HUES6 (cell line): ENCODE measurements around the gene ZNF593.

Experiments used
- H3K27ac ChIP-seq: 2 replicates; pipeline ENCODE4 v1.7.0; 2013; ENCODE audit warnings: low read depth, mild to moderate bottlenecking, low read length, inconsistent platforms
- H3K27me3 ChIP-seq: 2 replicates; pipeline ENCODE4 v1.6.1; 2013; ENCODE audit warnings: low read length; ENCODE audit not compliant: control insufficient read depth, insufficient read depth
- H3K36me3 ChIP-seq: 2 replicates; pipeline ENCODE4 v1.6.1; 2013; ENCODE audit warnings: low read length; ENCODE audit not compliant: control insufficient read depth, insufficient read depth
- H3K4me1 ChIP-seq: 2 replicates; pipeline ENCODE4 v1.6.1; 2013; ENCODE audit warnings: low read length; ENCODE audit not compliant: control insufficient read depth, insufficient read depth
- H3K4me3 ChIP-seq: 2 replicates; pipeline ENCODE4 v1.5.1; 2013; ENCODE audit warnings: low read depth, low read length
- H3K9ac ChIP-seq: one replicate; pipeline ENCODE4 v1.6.1; 2013; ENCODE audit warnings: mild to moderate bottlenecking, low read length
- H3K9me3 ChIP-seq: 2 replicates; pipeline ENCODE4 v1.6.1; 2013; ENCODE audit warnings: low read depth, low read length; ENCODE audit not compliant: control insufficient read depth, insufficient read depth

The ZNF593 gene

GRCh38 chr1:26169669-26170471 is at the start of gene ZNF593:
Gene ZNF593 (plus strand): TSS chr1:26169908. CDS start chr1:26169984, 76 bp downstream.
- H3K9ac ChIP-seq, result peak within 1 kb of the TSS; percentile 91
- H3K27ac ChIP-seq, result peak within 1 kb of the TSS; percentile 89; the same call in 1 of the 2 replicates
- peak within 1 kb of the TSS; percentile 89 for H3K4me3 ChIP-seq
- H3K9me3 ChIP-seq, result no peaks in the 10 kb centered on the region
- peaks cover 9% of the 10 kb centered on the region for H3K36me3 ChIP-seq
- H3K27me3 ChIP-seq, result peaks cover 24% of the 10 kb centered on the region
- peaks cover 33% of the 10 kb centered on the region for H3K4me1 ChIP-seq

- Histone ChIP-seq H3K9me3 (no peaks in the 10 kb centered on the region), H3K4me1 (peaks cover 8% of the 10 kb centered on the region), H3K36me3 (peaks cover 11% of the 10 kb centered on the region; the same call in 1 of the 2 replicates), H3K27me3 (no peaks in the 10 kb centered on the region), H3K9ac (no peak overlapping the region), H3K4me3 (no peak overlapping the region), H3K27ac (no peak overlapping the region)
Measured at GRCh38 chr1:26121854-26122773, 47.6 kb upstream of the ZNF593 start.

GRCh38 chr1:26122988-26123973 is 46.4 kb upstream of the ZNF593 start:
- Histone ChIP-seq H3K9ac (no peak overlapping the region), H3K27me3 (no peaks in the 10 kb centered on the region), H3K36me3 (peaks cover 8% of the 10 kb centered on the region; the same call in 1 of the 2 replicates), H3K9me3 (no peaks in the 10 kb centered on the region), H3K4me1 (peaks cover 13% of the 10 kb centered on the region), H3K27ac (no peak overlapping the region), H3K4me3 (no peak overlapping the region)

- Histone ChIP-seq H3K27me3 (no peaks in the 10 kb centered on the region), H3K9me3 (no peaks in the 10 kb centered on the region), H3K9ac (no peak overlapping the region), H3K4me3 (no peak overlapping the region), H3K4me1 (peaks cover 13% of the 10 kb centered on the region), H3K27ac (no peak overlapping the region), H3K36me3 (peaks cover 4% of the 10 kb centered on the region; the same call in 1 of the 2 replicates)
Measured at GRCh38 chr1:26124418-26125331, 45.0 kb upstream of the ZNF593 start.

GRCh38 chr1:26125382-26125781 is 44.3 kb upstream of the ZNF593 start:
- H3K36me3 ChIP-seq, result peaks cover 4% of the 10 kb centered on the region; the same call in 1 of the 2 replicates
- H3K27ac ChIP-seq, result no peak overlapping the region
- H3K4me1 ChIP-seq, result peaks cover 13% of the 10 kb centered on the region
- no peak overlapping the region for H3K9ac ChIP-seq
- no peak overlapping the region for H3K4me3 ChIP-seq
- no peaks in the 10 kb centered on the region for H3K27me3 ChIP-seq
- no peaks in the 10 kb centered on the region for H3K9me3 ChIP-seq

GRCh38 chr1:26125946-26126320 is 43.8 kb upstream of the ZNF593 start:
- Histone ChIP-seq H3K27ac (no peak overlapping the region), H3K36me3 (peaks cover 4% of the 10 kb centered on the region; the same call in 1 of the 2 replicates), H3K9ac (no peak overlapping the region), H3K4me3 (no peak overlapping the region), H3K9me3 (no peaks in the 10 kb centered on the region), H3K4me1 (peaks cover 13% of the 10 kb centered on the region), H3K27me3 (no peaks in the 10 kb centered on the region)

GRCh38 chr1:26126321-26127084 is 43.2 kb upstream of the ZNF593 start:
- Histone ChIP-seq H3K9ac (no peak overlapping the region), H3K4me3 (no peak overlapping the region), H3K9me3 (no peaks in the 10 kb centered on the region), H3K27me3 (no peaks in the 10 kb centered on the region), H3K4me1 (peaks cover 13% of the 10 kb centered on the region), H3K27ac (no peak overlapping the region), H3K36me3 (peaks cover 4% of the 10 kb centered on the region; the same call in 1 of the 2 replicates)

GRCh38 chr1:26127235-26128163 is 42.2 kb upstream of the ZNF593 start:
- Histone ChIP-seq H3K4me3 (no peak overlapping the region), H3K9me3 (no peaks in the 10 kb centered on the region), H3K36me3 (peaks cover 4% of the 10 kb centered on the region; the same call in 1 of the 2 replicates), H3K27ac (no peak overlapping the region), H3K9ac (no peak overlapping the region), H3K27me3 (no peaks in the 10 kb centered on the region), H3K4me1 (peaks cover 13% of the 10 kb centered on the region)
